K562 (cell line): ENCODE data around the gene DLGAP1. TPM values are rescaled to one million over a fixed set of nuclear protein-coding genes. Genes with fewer than 3 reads are reported as not detected.

Experiments used
- BRF1 ChIP-seq: IDR thresholded peaks from 3 replicates; pipeline ENCODE4 v1.6.1; 2011; ENCODE audit warnings: borderline replicate concordance, mild to moderate bottlenecking; ENCODE audit not compliant: insufficient read length; ENCODE audit errors: extremely low read depth
- COPS2 ChIP-seq: fragments of 450-650 bp; conservative IDR thresholded peaks from 2 replicates; pipeline ENCODE4 v1.6.1; 2016; ENCODE audit warnings: mild to moderate bottlenecking, moderate library complexity
- KHSRP ChIP-seq: fragments of 450-650 bp; IDR thresholded peaks from 2 replicates; pipeline ENCODE4 v1.6.1; 2017
- KLF1 ChIP-seq: fragments of 450-650 bp; IDR thresholded peaks from 2 replicates; pipeline ENCODE4 v1.6.1; 2016; ENCODE audit warnings: missing genetic modification characterization, missing compliant biosample characterization
- MECOM ChIP-seq: fragments of 250-450 bp; sonication (Bioruptor Pico); IDR thresholded peaks from 2 replicates; pipeline ENCODE4 v1.8.0; 2022; ENCODE audit warnings: inconsistent platforms
- MTA2 ChIP-seq: fragments of 450-650 bp; IDR thresholded peaks from 2 replicates; pipeline ENCODE4 v1.6.1; 2016; ENCODE audit warnings: low read depth
- NR2C2 ChIP-seq, 2 experiments: fragments of 200-800 bp in 1 of 2; sonication (Bioruptor generic) in 1 of 2; sonication (generic) in 1 of 2; formaldehyde crosslinking in 1 of 2; IDR thresholded peaks; 2 replicates each; pipeline versions ENCODE4 v1.6.1 to v1.8.0; 2016 to 2022; ENCODE audit warnings: mild to moderate bottlenecking in 1 of 2, missing compliant biosample characterization in 1 of 2, missing genetic modification characterization in 1 of 2, missing genetic modification reagents in 1 of 2
- NR2F6 ChIP-seq: fragments of 450-650 bp; formaldehyde crosslinking; IDR thresholded peaks from 2 replicates; pipeline ENCODE4 v1.4.0; 2020; ENCODE audit warnings: mild to moderate bottlenecking
- NR3C1 ChIP-seq: sonication (generic); formaldehyde crosslinking; IDR thresholded peaks from 2 replicates; pipeline ENCODE4 v1.8.1; 2022; ENCODE audit warnings: missing genetic modification reagents
- PHF8 ChIP-seq: fragments of 200-600 bp; sonication (generic); IDR thresholded peaks from 2 replicates; pipeline ENCODE4 v1.6.1; 2012; ENCODE audit warnings: mixed run types, mild to moderate bottlenecking, inconsistent platforms, low read length, moderate library complexity, borderline replicate concordance
- SETDB1 ChIP-seq: IDR thresholded peaks from one replicate; pipeline ENCODE4 v1.6.1; 2012; ENCODE audit warnings: low read length, control low read depth, inconsistent platforms
- SMAD2 ChIP-seq: fragments of 150-350 bp; IDR thresholded peaks from 2 replicates; pipeline ENCODE4 v1.6.1; 2014; ENCODE audit warnings: low read depth, mild to moderate bottlenecking, low read length
- SMARCA5 ChIP-seq: fragments of 450-650 bp; IDR thresholded peaks from 2 replicates; pipeline ENCODE4 v1.6.1; 2016
- TAF7 ChIP-seq: fragments of 450-650 bp; IDR thresholded peaks from 2 replicates; pipeline ENCODE4 v1.6.1; 2016; ENCODE audit warnings: missing genetic modification characterization, missing compliant biosample characterization
- TCF3 ChIP-seq: sonication (generic); formaldehyde crosslinking; IDR thresholded peaks from 2 replicates; pipeline ENCODE4 v1.4.0; 2020; ENCODE audit warnings: mild to moderate bottlenecking, missing genetic modification reagents
- ZNF263 ChIP-seq: sonication (generic); formaldehyde crosslinking; IDR thresholded peaks from 2 replicates; pipeline ENCODE4 v1.8.0; 2022; ENCODE audit warnings: mild to moderate bottlenecking, missing genetic modification reagents, borderline replicate concordance
- ZNF354B ChIP-seq: fragments of 250-450 bp; sonication (Bioruptor Pico); IDR thresholded peaks from 2 replicates; pipeline ENCODE4 v1.4.0; 2020
- ZNF41 ChIP-seq: fragments of 250-450 bp; sonication (Bioruptor Pico); conservative IDR thresholded peaks from 2 replicates; pipeline ENCODE4 v1.4.0; 2020; ENCODE audit warnings: mild to moderate bottlenecking
- ZNF699 ChIP-seq: fragments of 250-450 bp; sonication (Bioruptor Pico); IDR thresholded peaks from 2 replicates; pipeline ENCODE4 v1.8.0; 2021; ENCODE audit warnings: mild to moderate bottlenecking, moderate library complexity; ENCODE audit not compliant: insufficient replicate concordance
- polyA plus RNA-seq, 8 experiments: library from polyadenylated mRNA; depleted of rRNA in 4 of 8; stranded (reverse) in 5 of 8; unstranded in 3 of 8; fragments of >200 nt; fragmentation: Nextera tagmentation in 2 of 8; fragmentation: Illumina TruSeq in 1 of 8; extraction: Ambion mirVana in 2 of 8; extraction: Trizol in 1 of 8; gene quantifications; 2 replicates each; pipeline versions ENCODE4 v1.2.1 to v1.2.3, GENCODE V29; 2011 to 2014; ENCODE audit warnings: inconsistent platforms in 1 of 8, missing spikeins in 1 of 8
- total RNA-seq, 7 experiments: library from RNA; depleted of rRNA in 6 of 7; stranded (reverse); fragments of >200 nt in 6 of 7; fragmentation: Illumina TruSeq in 2 of 7; extraction: Trizol in 2 of 7; gene quantifications; 2 replicates each; pipeline versions ENCODE4 v1.2.1 to v1.2.3, GENCODE V29; 2011 to 2021; ENCODE audit warnings: low replicate concordance in 1 of 7
- TF ChIP-seq, protein P1 (sequence below): fragments of 250-450 bp; sonication (Bioruptor Pico); IDR thresholded peaks from 2 replicates; pipeline ENCODE4 v1.4.0; 2020; ENCODE audit warnings: borderline replicate concordance
- TF ChIP-seq, protein P2 (sequence below), 3 experiments: IDR thresholded peaks in 2 of 3; conservative IDR thresholded peaks in 1 of 3; 2 replicates each; pipeline ENCODE4 v1.5.1; 2011 to 2012; ENCODE audit warnings: low read length in 3 of 3, mild to moderate bottlenecking in 3 of 3, control low read depth in 2 of 3, improper control_type of control experiment in 1 of 3, inconsistent platforms in 1 of 3, low read depth in 1 of 3, mixed read lengths in 1 of 3, moderate library complexity in 1 of 3; ENCODE audit not compliant: insufficient read depth in 2 of 3
- TF ChIP-seq, protein P3 (sequence below), 2 experiments: IDR thresholded peaks; 2 replicates each; pipeline ENCODE4 v1.6.1; 2011; ENCODE audit warnings: borderline replicate concordance in 1 of 2, control low read depth in 1 of 2, low read depth in 1 of 2, low read length in 1 of 2, mild to moderate bottlenecking in 1 of 2, mixed read lengths in 1 of 2, moderate library complexity in 1 of 2; ENCODE audit not compliant: insufficient read depth in 1 of 2, insufficient read length in 1 of 2, poor library complexity in 1 of 2, severe bottlenecking in 1 of 2; ENCODE audit errors: extremely low read depth in 1 of 2

The DLGAP1 gene
- total and polyA plus RNA-seq, 9 of the 15 experiments (the other 6 are each of a cell fraction or from before 2014, with no cell fraction given), result 0.04 to 0.22 (median 0.08) TPM

DNA sequence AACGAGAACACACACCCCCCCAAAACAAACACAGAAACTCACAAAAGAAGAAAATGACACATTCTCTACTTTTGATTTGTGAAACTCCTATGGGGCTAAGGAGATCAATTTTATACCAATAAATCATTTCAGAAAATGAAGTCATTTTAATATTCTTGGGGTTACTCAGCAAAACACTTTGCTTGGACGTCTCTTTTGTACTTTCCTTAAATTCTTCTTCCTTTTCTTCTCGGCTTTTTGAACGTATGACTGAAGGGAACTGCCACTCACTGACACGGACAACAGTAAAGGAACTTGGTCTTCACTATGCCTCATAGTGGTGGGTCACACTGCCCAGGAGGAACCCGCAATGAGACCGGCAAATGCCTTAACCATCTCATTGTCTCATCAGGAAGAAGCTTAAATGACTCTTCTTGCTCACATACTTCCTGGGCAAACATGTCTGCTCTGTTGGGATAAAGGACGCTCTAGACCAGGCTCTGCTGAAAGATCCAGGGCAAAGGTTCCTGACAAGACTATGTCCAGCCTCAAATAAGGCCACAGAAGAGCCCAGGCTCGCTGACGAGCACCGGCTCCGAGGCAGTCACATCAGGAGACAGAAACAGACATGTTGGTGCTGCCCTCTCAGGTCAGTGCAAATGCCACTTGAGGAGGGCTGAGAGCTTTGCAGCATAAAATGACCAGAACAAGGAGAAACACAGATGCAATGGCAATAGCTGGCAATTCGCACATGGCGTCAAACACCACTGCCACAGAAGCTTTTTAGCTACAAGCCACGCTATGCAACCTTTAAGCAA is 799.7 kb downstream of the DLGAP1 start (continued):
- TF ChIP-seq, protein P1, sequence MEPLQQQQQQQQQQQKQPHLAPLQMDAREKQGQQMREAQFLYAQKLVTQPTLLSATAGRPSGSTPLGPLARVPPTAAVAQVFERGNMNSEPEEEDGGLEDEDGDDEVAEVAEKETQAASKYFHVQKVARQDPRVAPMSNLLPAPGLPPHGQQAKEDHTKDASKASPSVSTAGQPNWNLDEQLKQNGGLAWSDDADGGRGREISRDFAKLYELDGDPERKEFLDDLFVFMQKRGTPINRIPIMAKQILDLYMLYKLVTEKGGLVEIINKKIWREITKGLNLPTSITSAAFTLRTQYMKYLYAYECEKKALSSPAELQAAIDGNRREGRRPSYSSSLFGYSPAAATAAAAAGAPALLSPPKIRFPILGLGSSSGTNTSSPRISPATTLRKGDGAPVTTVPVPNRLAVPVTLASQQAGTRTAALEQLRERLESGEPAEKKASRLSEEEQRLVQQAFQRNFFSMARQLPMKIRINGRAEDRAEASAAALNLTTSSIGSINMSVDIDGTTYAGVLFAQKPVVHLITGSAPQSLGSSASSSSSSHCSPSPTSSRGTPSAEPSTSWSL (CRISPR knock-in tag), result peak; percentile 25; the same call in 1 of the 2 replicates
- peak; percentile 78; the same call in 1 of the 2 replicates for TF ChIP-seq MECOM
- TF ChIP-seq, protein P2, sequence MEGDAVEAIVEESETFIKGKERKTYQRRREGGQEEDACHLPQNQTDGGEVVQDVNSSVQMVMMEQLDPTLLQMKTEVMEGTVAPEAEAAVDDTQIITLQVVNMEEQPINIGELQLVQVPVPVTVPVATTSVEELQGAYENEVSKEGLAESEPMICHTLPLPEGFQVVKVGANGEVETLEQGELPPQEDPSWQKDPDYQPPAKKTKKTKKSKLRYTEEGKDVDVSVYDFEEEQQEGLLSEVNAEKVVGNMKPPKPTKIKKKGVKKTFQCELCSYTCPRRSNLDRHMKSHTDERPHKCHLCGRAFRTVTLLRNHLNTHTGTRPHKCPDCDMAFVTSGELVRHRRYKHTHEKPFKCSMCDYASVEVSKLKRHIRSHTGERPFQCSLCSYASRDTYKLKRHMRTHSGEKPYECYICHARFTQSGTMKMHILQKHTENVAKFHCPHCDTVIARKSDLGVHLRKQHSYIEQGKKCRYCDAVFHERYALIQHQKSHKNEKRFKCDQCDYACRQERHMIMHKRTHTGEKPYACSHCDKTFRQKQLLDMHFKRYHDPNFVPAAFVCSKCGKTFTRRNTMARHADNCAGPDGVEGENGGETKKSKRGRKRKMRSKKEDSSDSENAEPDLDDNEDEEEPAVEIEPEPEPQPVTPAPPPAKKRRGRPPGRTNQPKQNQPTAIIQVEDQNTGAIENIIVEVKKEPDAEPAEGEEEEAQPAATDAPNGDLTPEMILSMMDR (IDR thresholded peaks at IDR 0.05 in 2 of 3, conservative IDR thresholded peaks at IDR 0.05 in 1 of 3; ENCODE audit: insufficient read depth in 2 of 3, low read depth in 1 of 3, low read length in 3 of 3), result peak in 2 of 3 experiments; percentile 31 to 35; a peak in 2 of 6 replicates
- TF ChIP-seq NR2F6 (CRISPR knock-in tag), result no peak
- TF ChIP-seq TAF7, result peak; percentile 74
- TF ChIP-seq ZNF41 (CRISPR knock-in tag), result peak; percentile 35; the same call in 1 of the 2 replicates
- TF ChIP-seq BRF1, result no peak
- TF ChIP-seq PHF8, result peak; percentile 10; the same call in 1 of the 2 replicates
- no peak for TF ChIP-seq MTA2
- no peak for TF ChIP-seq SMAD2
- TF ChIP-seq, protein P3, sequence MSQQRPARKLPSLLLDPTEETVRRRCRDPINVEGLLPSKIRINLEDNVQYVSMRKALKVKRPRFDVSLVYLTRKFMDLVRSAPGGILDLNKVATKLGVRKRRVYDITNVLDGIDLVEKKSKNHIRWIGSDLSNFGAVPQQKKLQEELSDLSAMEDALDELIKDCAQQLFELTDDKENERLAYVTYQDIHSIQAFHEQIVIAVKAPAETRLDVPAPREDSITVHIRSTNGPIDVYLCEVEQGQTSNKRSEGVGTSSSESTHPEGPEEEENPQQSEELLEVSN (IDR thresholded peaks at IDR 0.05; ENCODE audit: borderline replicate concordance in 1 of 2, extremely low read depth in 1 of 2, insufficient read depth in 1 of 2, insufficient read length in 1 of 2, low read depth in 1 of 2, low read length in 1 of 2, poor library complexity in 1 of 2, severe bottlenecking in 1 of 2), result peak in 1 of 2 experiments; percentile 25
- no peak for TF ChIP-seq NR2C2 (CRISPR knock-in tag; IDR thresholded peaks at IDR 0.05)
- TF ChIP-seq NR2C2 (tag; IDR thresholded peaks at IDR 0.05), result no peak
- no peak for TF ChIP-seq KHSRP
- no peak for TF ChIP-seq NR3C1
- TF ChIP-seq SMARCA5, result no peak
- peak; percentile 45 for TF ChIP-seq TCF3
- no peak for TF ChIP-seq ZNF263 (CRISPR knock-in tag)
- no peak; the same call in 1 of the 2 replicates for TF ChIP-seq KLF1 (tag)
- TF ChIP-seq SETDB1, result no peak
- TF ChIP-seq ZNF699 (CRISPR knock-in tag), result no peak
- TF ChIP-seq COPS2, result no peak
- TF ChIP-seq ZNF354B (CRISPR knock-in tag), result peak; percentile 40; the same call in 1 of the 2 replicates
